ENCODE results near the gene LDLRAP1. TPM values are rescaled to one million over a fixed set of nuclear protein-coding genes. Genes with fewer than 3 reads are reported as not detected.

LDLRAP1 gene
- polyA plus RNA-seq, 1 donor from 2014 or later, result 0.22 TPM

DNA sequence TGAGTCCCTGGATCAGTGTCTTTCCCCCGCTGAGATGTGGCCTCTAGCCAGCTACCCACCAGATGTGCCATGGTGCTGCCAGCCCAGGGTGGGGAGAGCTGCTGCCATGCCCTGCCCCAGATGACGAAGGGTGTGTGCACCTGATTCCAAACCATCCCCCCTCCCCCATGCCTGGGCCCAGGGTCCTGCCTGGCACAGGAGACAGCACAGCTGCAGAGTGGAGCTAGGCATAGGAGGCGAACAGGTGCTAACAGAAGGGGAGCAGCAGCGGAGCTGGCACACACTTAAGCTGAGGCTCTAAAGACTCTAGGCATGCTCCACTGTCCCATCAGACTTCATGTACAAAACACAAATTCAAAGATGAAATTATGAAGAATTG is 9.0 kb upstream of the LDLRAP1 start:
- H3K4me2 ChIP-seq (ENCODE audit: low read length), result no peak overlapping the region
- H3K36me3 ChIP-seq (ENCODE audit: insufficient read depth, low read length), result no peaks in the 10 kb centered on the region
- H3K4me3 ChIP-seq (ENCODE audit: low read length), result no peak overlapping the region
- H3K27me3 ChIP-seq (ENCODE audit: insufficient read depth, low read depth, low read length), result no peaks in the 10 kb centered on the region
- H2AFZ ChIP-seq (ENCODE audit: low read depth, low read length), result no peak overlapping the region
- no peaks in the 10 kb centered on the region for H3K9me2 ChIP-seq (ENCODE audit: insufficient read depth, low read length)
- H3K9me3 ChIP-seq (ENCODE audit: low read length), result no peaks in the 10 kb centered on the region
- H3K9ac ChIP-seq (ENCODE audit: low read length), result no peak overlapping the region
- no peaks in the 10 kb centered on the region for H3F3A ChIP-seq (ENCODE audit: insufficient read depth, low read length, poor library complexity, severe bottlenecking)
- no peak overlapping the region for H3K27ac ChIP-seq (ENCODE audit: low read length)
- no peaks in the 10 kb centered on the region for H3K79me2 ChIP-seq (replicated peaks; ENCODE audit: insufficient read depth, low read length)
- TF ChIP-seq POLR2AphosphoS5 (IDR thresholded peaks at IDR 0.05) (no peak), SMC3 (conservative IDR thresholded peaks at IDR 0.05; ENCODE audit: poor library complexity) (no peak), TAF1 (IDR thresholded peaks at IDR 0.05; ENCODE audit: low read depth) (no peak)
- TF ChIP-seq, protein P1, sequence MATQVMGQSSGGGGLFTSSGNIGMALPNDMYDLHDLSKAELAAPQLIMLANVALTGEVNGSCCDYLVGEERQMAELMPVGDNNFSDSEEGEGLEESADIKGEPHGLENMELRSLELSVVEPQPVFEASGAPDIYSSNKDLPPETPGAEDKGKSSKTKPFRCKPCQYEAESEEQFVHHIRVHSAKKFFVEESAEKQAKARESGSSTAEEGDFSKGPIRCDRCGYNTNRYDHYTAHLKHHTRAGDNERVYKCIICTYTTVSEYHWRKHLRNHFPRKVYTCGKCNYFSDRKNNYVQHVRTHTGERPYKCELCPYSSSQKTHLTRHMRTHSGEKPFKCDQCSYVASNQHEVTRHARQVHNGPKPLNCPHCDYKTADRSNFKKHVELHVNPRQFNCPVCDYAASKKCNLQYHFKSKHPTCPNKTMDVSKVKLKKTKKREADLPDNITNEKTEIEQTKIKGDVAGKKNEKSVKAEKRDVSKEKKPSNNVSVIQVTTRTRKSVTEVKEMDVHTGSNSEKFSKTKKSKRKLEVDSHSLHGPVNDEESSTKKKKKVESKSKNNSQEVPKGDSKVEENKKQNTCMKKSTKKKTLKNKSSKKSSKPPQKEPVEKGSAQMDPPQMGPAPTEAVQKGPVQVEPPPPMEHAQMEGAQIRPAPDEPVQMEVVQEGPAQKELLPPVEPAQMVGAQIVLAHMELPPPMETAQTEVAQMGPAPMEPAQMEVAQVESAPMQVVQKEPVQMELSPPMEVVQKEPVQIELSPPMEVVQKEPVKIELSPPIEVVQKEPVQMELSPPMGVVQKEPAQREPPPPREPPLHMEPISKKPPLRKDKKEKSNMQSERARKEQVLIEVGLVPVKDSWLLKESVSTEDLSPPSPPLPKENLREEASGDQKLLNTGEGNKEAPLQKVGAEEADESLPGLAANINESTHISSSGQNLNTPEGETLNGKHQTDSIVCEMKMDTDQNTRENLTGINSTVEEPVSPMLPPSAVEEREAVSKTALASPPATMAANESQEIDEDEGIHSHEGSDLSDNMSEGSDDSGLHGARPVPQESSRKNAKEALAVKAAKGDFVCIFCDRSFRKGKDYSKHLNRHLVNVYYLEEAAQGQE (IDR thresholded peaks at IDR 0.05; ENCODE audit: borderline replicate concordance), result no peak
- no peaks in the 10 kb centered on the region for H4K20me1 ChIP-seq (ENCODE audit: insufficient read depth)

DNA sequence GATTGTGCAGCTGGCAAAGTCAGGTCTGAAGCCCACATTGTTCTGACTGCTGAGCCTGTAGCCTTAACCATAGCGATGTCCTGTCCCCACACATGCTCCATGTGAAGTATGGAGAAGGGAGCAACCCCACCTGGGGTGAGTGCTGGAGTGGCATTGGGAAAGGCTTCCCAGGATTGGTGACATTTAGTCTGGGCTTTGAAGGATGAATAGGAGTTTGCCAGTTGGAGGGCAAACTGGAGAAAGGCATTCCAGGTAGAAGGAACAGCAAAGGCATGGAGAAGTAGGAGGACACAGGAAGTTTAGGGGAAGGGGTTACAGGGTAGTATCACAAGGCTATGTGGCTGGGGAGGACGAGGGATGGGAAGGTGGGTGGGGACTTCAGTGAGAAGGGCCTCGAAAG is 7.3 kb upstream of the LDLRAP1 start:
- H3K27ac ChIP-seq (ENCODE audit: low read length), result no peak overlapping the region
- H4K20me1 ChIP-seq (ENCODE audit: insufficient read depth), result no peaks in the 10 kb centered on the region
- no peaks in the 10 kb centered on the region for H3K9me3 ChIP-seq (ENCODE audit: low read length)
- TF ChIP-seq, protein P2, sequence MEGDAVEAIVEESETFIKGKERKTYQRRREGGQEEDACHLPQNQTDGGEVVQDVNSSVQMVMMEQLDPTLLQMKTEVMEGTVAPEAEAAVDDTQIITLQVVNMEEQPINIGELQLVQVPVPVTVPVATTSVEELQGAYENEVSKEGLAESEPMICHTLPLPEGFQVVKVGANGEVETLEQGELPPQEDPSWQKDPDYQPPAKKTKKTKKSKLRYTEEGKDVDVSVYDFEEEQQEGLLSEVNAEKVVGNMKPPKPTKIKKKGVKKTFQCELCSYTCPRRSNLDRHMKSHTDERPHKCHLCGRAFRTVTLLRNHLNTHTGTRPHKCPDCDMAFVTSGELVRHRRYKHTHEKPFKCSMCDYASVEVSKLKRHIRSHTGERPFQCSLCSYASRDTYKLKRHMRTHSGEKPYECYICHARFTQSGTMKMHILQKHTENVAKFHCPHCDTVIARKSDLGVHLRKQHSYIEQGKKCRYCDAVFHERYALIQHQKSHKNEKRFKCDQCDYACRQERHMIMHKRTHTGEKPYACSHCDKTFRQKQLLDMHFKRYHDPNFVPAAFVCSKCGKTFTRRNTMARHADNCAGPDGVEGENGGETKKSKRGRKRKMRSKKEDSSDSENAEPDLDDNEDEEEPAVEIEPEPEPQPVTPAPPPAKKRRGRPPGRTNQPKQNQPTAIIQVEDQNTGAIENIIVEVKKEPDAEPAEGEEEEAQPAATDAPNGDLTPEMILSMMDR (IDR thresholded peaks at IDR 0.05; ENCODE audit: poor library complexity, severe bottlenecking), result no peak
- TF ChIP-seq, protein P1 (IDR thresholded peaks at IDR 0.05; ENCODE audit: borderline replicate concordance), result no peak
- TF ChIP-seq MXI1 (conservative IDR thresholded peaks at IDR 0.05; ENCODE audit: poor library complexity, severe bottlenecking), result no peak
- TF ChIP-seq EP300 (conservative IDR thresholded peaks at IDR 0.05; ENCODE audit: poor library complexity, severe bottlenecking), result no peak
- TF ChIP-seq TAF1 (IDR thresholded peaks at IDR 0.05; ENCODE audit: low read depth), result no peak
- TF ChIP-seq POLR2AphosphoS5 (IDR thresholded peaks at IDR 0.05), result no peak
- TF ChIP-seq SMC3 (conservative IDR thresholded peaks at IDR 0.05; ENCODE audit: poor library complexity), result no peak
- no peak for TF ChIP-seq EZH2 (IDR thresholded peaks at IDR 0.05; ENCODE audit: borderline replicate concordance, insufficient read depth, low read length, poor library complexity, severe bottlenecking)
- TF ChIP-seq RAD21 (conservative IDR thresholded peaks at IDR 0.05), result no peak
- H3K79me2 ChIP-seq (replicated peaks; ENCODE audit: insufficient read depth, low read length), result no peaks in the 10 kb centered on the region
- H3K4me2 ChIP-seq (ENCODE audit: low read length), result no peak overlapping the region
- H3K36me3 ChIP-seq (ENCODE audit: insufficient read depth, low read length), result no peaks in the 10 kb centered on the region
- H3K27me3 ChIP-seq (ENCODE audit: insufficient read depth, low read depth, low read length), result no peaks in the 10 kb centered on the region
- H3K9ac ChIP-seq (ENCODE audit: low read length), result no peak overlapping the region
- H2AFZ ChIP-seq (ENCODE audit: low read depth, low read length), result no peak overlapping the region
- no peaks in the 10 kb centered on the region for H3F3A ChIP-seq (ENCODE audit: insufficient read depth, low read length, poor library complexity, severe bottlenecking)
- no peak overlapping the region for H3K4me3 ChIP-seq (ENCODE audit: low read length)
- H3K9me2 ChIP-seq (ENCODE audit: insufficient read depth, low read length), result no peaks in the 10 kb centered on the region
